Measurements from ENCODE around the gene NETO2.
"Not testable (repeated sequence)": the region's sequence is repeated elsewhere in the genome, so short reads cannot be mapped to it uniquely, and the experiment has no call there.

NETO2 gene, protein sequence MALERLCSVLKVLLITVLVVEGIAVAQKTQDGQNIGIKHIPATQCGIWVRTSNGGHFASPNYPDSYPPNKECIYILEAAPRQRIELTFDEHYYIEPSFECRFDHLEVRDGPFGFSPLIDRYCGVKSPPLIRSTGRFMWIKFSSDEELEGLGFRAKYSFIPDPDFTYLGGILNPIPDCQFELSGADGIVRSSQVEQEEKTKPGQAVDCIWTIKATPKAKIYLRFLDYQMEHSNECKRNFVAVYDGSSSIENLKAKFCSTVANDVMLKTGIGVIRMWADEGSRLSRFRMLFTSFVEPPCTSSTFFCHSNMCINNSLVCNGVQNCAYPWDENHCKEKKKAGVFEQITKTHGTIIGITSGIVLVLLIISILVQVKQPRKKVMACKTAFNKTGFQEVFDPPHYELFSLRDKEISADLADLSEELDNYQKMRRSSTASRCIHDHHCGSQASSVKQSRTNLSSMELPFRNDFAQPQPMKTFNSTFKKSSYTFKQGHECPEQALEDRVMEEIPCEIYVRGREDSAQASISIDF

DNA sequence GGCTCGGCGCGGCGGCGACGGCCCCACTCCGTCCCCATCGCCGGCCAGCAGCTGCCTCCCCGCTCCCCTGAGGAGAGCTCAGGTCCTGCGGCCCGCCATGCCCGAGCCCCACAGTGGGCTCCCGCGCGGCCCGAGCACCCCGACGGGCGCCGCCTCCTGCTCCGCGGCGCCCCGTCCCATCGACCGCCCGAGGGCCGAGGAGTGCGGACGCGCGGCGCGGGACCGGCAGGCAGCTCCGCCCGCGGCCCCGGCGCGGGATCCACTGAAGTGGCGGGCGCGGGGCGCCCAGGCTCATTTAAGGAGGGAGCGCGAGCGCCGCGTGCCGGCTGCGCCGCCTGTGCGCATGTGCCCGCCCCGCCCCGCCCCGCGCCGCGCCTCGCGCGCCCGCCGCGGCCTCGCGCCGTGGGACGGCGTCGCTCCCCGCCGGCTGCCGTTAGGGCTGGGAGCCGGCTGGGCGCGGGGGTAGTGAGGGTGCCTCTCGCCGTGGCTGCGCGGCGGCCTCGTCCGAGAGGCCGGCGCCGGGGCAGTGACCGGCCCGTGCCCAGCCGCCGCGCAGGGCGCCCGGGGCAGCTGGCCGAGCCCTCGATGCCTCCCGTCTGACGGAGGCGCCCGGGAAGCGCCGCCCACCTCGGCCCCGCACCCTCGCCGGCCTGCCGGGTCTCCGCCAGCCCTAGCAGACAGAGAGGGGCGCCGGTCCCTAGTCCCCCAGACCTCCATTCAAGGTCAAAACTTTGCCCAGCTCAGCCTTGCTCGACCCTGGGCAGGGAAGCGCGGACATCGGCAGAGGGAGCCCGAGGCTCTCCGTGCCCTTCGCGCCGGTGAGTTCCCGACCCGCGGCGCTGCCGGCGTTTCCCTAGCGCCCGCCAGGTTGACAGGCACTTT, at the start of gene NETO2:
Gene NETO2, minus strand, starts transcription at position 269 of the 882 bp plus-strand sequence. CDS start 333 bp downstream, outside the sequence.
- DNase-seq: peak; percentile 91

DNA sequence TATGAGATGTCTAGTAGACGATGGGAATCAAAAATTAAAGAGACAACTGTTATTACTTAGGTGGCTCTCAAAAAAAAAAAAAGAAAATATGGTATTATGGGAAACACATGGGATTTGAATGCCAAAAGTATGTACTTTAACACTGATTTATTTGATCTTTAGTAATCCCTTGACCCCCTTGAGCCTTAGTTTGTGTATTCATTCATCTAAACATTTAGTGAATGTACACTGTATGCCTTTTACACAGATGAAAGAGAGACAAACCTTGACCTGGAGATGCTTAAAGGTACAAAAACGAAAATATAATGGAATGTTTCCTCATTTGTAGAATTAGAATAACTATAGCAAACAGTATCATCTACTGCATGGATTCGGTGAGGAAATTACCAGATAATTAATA, 38.6 kb upstream of the NETO2 start:
- no peak for DNase-seq

DNA sequence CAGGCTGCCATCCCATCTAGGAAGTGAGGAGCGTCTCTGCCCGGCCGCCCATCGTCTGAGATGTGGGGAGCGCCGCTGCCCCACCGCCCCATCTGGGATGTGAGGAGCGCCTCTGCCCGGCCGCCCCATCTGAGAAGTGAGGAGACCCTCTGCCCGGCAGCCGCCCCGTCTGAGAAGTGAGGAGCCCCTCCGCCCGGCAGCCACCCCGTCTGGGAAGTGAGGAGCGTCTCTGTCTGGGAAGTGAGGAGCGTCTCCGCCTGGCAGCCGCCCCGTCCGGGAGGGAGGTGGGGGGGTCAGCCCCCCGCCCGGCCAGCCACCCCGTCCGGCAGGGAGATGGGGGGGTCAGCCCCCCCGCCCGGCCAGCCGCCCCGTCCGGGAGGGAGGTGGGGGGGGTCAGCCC, 37.3 kb upstream of the NETO2 start:
- DNase-seq: not testable (repeated sequence)

DNA sequence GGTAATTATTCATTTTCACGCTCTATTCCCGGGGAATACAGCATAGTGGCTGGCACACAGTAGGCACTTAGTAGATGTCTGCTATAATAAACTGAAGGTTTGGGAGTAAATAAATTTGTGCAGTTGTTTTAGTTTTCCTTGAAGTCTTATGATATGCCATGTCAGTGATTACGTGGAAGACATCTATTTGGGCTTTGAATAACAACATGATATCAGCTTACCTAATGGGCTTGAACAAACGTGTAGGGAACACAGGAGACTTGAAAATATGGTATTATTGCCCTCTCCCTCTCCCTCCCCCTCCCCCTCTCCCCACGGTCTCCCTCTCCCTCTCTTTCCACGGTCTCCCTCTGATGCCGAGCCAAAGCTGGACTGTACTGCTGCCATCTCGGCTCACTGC, 36.3 kb upstream of the NETO2 start:
- DNase-seq: no peak

DNA sequence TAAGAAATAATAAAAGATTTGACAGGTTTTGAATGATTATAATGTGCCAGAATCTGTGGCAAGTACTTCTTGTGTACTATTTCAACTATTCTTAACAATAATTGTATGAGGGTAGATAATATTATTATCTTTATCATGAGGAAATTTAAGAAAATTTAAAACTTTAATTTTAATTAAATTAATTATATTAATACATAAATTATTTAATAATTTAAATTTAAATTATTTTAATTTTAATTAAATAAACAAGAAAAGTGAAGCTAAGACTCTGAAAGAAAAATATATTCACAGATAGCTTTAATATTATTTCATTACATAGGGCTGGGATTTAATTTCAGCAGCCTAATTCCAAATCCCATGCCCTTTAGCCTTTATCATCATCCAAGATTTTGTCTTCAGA, 31.4 kb upstream of the NETO2 start:
- no peak for DNase-seq

DNA sequence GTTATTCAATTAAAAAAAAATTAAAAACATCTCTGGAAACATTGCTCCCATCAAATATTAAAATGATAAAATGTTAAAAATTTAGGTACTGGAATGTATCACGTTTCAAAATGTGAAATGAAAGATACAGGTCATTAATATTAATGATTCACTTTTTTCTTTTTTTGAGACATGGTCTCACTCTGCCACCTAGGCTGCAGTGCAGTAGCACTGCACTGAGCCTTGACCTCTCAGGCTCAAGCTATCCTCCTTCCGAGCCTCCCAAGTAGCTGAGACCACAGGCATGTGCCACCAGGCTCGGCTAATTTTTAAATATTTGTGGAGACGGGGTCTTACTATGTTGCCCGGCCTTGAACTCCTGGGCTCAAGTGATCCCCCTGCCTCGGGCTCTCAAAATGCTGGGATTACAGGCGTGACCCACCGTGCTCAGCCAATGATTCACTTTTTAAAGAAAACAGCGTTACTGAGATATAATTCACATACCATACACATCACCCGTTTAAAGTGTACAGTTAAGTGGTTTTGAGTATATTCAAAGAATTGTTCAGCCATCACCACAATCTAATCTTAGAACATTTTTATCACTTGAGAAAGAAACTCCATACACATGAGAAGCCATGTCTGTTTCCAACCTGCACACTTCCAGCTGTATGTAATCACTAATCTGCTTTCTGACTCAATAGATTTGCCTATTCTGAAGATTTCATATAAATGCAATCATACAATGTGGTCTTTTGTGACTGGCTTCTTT, 19.1 kb upstream of the NETO2 start:
- no peak for DNase-seq

DNA sequence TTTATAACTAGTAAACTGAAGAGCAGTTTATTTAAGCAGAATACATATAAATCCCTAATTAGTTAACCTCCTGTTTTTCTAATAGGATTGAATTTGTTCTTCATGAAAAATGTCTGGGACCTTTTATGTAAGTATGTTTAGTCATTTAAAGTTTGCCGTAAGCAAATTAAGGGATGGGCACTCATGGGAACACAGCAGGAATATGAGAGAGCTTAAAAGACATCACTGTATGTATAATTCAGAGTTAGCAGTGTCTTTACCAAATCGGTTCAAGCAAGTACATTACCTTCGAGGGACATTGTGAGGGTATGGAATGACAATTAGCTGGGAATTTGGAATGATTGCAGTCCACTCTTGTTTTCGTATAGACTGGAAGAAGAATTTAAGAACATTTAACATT, 17.7 kb upstream of the NETO2 start:
- no peak for DNase-seq

DNA sequence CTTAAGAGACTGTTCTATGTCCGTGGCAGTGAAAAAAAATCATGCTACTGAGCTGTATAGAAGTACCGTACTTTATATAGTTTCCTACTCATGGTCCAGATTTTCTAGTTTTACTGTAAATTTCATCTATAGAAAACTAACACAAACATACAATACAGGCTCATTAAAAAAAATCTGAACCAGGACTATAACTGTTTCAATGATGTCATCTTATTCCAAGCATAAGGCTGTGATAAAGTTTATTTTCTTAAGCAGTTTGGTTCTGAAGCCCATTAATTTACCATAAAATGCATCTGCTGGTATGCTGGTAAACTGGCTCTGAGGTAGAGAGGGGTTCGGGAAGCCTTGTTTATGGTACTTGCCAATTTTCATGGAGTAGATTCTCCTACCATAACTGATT, 16.7 kb upstream of the NETO2 start:
- no peak for DNase-seq

DNA sequence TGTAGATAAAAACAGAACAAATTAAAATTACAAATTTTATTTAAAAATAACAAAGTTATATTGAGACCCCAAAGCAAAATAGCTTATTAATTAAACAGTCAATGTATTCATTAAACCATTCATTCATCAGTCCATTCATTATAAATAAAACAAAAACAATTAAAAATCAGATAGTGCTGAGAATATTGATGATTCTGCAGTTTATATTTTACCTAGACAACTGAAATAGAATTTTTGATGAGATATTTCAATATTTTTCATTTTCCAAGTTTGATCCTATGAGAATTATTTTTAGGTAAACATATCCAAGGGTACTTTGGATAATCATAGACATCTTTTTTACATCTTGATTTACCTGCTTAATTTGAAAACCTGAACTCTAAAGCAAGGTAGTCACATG, 15.2 kb upstream of the NETO2 start:
- DNase-seq: no peak

DNA sequence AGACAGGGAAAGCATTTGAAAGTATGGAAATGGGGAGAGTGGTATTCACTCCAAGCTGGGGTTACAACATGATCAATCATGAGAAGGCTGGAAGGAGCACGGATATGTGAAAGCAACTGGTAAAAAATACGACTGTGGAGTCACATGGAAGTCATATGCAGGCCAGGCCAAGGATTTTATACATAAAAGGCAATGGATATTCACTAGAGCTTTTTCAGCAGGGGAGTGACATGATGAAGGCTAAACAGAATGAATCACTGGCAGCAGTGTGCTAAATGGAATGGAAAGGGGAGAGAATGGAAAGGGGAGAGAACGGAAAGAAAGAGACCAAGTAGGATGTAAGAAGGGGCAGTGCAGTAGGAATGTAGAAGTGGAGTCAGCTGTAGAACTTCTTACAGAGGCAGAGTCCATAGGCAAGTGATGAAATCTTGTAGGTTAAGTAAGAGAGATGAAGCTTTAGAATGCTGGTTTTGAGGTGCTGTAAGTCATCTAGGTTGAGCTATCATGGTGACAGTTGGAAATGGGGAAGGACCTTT, 13.0 kb upstream of the NETO2 start:
- no peak for DNase-seq

DNA sequence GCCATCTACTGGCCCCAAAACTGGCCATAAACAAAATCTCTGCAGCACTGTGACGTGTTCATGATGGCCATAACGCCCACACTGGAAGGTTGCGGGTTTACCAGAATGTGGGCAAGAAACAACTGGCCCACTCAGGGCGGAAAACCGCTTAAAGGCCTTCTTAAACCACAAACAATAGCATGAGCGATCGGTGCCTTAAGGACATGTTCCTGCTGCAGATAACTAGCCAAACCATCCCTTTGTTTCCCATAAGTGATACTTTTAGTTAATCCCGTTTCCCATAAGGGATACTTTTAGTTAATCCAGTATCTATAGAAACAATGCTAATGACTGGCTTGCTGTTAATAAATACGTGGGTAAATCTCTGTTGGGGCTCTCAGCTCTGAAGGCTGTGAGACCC, 8.8 kb upstream of the NETO2 start:
- DNase-seq: not testable (repeated sequence)

DNA sequence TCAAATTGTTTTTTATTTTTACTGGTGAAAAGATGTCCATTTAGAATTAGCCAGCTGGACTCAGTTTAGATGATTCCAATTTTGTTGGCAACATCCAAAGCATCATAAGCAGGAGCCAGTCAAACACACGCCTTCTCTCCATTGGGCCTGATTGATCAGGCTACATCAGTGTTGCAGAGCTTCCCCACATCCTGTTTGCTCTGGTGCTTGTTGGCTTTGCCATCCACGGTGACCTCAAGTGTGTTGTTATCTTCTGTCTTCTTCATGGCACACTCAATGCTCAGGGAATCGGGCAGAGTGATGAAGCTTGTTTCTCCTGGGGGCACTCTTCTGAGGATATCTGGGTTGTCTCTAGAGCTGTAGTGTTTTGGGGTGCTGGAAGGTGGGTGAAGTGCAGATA, 6.3 kb upstream of the NETO2 start:
- DNase-seq: no peak

DNA sequence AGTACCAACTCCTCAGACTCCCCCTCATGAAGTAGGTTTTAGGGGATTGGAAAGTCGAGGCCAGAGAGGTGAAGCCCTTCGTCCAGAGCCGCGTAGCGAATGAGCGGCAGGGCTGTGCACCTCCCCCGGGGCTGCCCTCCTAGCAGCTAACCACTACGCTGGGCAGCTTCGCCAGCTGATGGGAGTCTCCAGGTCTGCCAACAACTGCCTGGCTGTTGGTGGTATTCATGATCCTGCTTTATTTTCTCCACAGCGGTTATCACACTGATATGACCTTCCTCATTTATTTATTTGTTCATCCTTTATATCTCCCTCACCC, 773 bp upstream of the NETO2 start:
- no peak for DNase-seq

DNA sequence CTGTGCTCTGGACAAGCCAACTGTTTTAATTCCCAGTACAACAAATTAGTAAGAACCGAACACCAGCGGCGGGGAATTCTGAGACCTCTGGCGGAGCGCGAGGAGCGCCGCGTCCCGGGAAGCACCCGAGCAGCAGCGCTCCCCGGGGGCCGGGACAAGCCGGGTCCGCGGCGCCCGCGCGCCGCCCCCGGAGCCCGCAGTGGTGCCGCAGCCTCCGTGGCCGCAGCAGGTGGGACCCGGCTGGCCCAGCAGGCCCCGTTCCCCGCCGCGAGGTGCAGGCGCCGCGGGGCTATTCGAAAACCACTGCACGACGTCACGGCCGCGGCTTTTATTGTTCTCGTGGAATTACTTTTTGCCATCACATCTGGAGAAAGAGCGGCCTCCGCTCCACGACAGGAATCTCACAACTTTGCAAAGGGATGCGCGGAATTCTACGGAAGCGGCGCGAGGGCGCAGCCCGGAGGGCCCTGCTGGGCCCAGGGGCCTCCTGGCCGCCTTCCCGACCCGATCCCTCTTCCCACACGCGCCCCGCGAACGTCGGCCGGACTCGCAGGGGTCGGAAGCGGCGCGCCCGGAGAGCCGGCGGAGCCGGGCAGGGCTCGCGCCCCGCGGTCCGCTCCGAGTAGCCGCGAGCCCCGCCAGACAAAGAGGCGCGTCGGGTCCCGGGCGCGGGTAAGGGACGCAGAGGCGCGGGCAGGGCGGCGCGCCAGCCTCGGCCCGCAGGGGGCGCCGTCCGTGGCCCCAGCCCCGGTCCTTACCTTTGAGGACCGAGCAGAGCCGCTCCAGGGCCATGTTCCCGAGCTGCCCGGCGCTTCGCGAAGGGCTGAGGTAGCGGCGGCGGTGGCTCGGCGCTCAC, 696 bp downstream of the NETO2 start:
- peak; percentile 90 for DNase-seq

DNA sequence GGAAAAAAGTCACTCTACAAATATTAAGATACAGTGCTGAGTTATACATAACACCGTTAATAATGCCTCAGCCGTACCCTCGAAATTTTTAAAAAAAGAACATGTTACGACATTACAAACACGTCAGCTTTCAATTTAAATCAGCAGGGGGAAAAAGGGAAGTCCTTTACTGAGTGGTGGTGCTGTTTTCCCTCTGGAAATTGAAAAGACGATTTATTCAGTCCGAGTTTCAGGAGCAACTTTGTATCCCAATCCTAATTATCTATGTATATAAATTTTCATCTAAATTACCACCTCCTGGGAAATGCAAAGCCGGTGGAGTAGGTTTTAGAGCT, 1.3 kb downstream of the NETO2 start:
- no peak for DNase-seq

DNA sequence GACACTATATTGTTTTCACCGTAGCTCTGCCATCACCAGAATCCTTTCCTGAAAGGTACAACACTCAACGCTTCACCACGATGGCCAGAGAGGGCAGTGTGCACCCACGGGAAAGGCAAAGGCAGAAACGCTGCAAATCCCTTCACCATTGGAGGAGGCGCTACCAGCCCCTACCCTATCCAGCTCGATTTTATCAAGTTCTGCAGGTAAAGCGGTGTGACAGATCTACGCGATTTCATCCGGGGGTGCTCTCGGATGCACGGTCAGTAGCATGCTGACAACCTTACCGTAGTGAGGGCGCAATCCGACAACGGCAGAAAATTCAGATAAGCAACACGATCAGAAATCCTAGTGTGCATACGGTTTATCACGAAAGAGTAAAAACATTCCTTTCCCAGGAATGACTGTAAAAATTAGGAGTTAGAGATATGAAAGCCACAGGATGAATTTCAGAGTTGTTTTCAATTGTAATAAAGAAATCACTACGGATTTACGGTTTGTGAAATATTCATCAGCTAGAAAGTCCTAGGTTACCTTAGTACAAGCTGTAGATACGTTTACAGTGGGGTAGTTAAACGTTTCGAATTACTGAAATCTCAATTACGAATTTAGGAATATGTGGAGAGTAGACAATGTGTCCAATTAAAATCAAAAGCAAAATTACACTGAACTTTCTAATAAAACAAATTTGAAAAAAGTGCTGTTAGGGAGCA, 1.8 kb downstream of the NETO2 start:
- peak; percentile 94 for DNase-seq

DNA sequence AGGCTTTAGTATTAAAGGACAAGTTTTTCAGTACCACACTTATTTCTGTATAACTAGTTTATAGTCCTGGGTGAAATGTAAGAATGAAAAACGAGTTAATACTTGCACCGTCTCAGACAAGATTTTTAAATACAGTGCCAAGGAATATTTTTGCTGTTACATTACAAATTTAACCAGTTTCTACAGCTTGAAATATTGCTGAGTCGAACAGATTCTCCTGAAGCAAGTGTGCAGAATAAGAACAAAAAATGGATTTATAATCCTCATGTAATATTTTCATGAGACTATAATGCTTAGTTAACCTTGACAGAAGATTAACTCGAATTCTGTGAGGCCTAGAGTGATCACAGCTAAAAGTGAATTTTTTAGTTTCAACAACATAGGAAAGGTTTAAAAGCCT, 3.1 kb downstream of the NETO2 start:
- no peak for DNase-seq

DNA sequence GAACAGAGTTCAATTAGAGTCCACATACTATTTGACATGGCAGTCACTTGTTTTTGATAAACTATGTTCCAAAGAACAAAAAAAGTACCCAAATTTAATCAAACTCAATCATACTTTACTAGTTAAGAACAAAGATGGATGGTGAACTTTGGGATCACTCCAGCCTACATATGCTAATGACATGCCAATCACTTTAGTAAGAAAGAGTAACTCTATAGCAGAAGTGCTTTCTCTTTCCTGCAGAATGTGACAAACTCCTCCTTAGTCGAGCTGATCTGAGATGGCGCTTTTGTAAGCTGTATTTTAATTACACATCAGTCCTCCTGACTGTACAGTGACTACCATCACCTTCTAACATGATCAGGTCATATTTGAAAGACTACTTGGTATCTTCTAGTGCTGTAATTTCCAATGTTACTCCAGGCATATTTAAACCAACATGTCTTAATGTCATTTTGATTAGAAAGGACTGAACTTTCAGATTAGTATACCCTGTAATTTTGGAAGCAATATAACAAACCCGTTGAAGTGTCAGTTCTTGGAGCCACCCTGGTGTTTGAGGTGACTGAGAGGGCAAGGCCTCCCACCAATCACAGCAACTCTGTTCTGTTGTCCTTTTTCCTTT, 4.1 kb downstream of the NETO2 start:
- no peak for DNase-seq

DNA sequence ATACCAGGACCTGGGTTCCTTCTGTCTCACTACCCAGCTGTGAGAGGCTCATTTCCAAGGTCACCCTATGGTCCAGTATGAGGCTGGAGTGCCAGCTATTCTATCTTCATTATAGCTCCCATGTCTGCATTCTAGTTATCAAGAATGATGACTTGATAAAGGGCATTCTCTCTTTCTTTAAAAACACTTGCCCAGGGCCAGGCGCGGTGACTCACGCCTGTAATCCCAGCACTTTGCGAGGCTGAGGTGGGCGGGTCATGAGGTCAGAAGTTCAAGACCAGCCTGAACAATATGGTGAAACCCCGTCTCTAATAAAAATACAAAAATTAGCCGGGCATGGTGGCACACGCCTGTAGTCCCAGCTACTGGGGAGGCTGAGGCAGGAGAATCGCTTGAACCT, 5.8 kb downstream of the NETO2 start:
- not testable (repeated sequence) for DNase-seq

DNA sequence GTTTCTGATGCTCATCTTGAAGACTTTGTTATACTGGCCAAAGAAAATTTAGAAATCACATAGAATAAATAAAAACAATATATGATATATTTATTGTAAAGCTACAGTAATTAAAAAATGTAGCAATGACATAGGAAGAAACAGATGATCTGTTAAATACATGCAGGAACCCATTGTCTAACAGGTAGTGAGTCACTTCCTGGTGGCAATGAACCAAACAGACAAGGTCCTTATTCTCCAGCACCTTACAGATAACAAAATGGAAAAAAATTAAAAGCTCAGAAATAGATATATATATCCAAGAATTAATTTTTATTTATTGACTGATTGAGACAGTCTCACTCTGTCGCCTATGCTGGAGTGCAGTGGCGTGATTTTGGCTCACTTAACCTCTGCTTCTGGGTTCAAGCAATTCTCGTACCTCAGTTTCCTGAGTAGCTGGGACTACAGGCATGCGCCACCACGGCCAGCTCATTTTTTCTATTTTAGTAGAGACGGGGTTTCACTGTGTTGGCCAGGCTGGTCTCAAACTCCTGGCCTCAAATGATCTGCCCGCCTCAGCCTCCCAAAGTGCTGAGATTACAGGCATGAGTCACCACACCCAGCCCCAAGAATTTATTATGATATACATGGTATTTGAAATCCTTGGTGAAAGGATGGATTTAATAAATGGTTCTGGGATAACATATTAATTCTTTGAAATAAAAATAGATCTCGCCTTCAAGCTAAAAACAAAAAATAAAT, 7.5 kb downstream of the NETO2 start:
- no peak for DNase-seq
